Coronary artery (tissue), 2 donors: Measurements from ENCODE around the gene COQ8B.

Experiments
- DNase-seq: peaks from one replicate; pipeline ENCODE4 v3.0.0-alpha.2; 2017; ENCODE audit warnings: low spot score
- H3K27ac ChIP-seq, 2 donors: fragments of 200-600 bp; sonication (generic); one replicate each; pipeline ENCODE4 v1.5.1; 2016 to 2019
- H3K4me3 ChIP-seq: fragments of 200-600 bp; sonication (generic); 2 replicates; pipeline ENCODE4 v1.5.1; 2016; ENCODE audit warnings: mild to moderate bottlenecking, moderate library complexity
- TF ChIP-seq, protein P1 (sequence below): fragments of 200-600 bp; sonication (generic); IDR thresholded peaks from one replicate; pipeline ENCODE4 v1.5.1; 2019; ENCODE audit warnings: antibody characterized with exemption

The COQ8B gene

GRCh38 chr19:40686882-40687524 lies 29.7 kb downstream of the COQ8B start:
- no peak for DNase-seq
- peak overlapping the region; percentile 57 to 96 for H3K27ac ChIP-seq
- TF ChIP-seq, protein P1, sequence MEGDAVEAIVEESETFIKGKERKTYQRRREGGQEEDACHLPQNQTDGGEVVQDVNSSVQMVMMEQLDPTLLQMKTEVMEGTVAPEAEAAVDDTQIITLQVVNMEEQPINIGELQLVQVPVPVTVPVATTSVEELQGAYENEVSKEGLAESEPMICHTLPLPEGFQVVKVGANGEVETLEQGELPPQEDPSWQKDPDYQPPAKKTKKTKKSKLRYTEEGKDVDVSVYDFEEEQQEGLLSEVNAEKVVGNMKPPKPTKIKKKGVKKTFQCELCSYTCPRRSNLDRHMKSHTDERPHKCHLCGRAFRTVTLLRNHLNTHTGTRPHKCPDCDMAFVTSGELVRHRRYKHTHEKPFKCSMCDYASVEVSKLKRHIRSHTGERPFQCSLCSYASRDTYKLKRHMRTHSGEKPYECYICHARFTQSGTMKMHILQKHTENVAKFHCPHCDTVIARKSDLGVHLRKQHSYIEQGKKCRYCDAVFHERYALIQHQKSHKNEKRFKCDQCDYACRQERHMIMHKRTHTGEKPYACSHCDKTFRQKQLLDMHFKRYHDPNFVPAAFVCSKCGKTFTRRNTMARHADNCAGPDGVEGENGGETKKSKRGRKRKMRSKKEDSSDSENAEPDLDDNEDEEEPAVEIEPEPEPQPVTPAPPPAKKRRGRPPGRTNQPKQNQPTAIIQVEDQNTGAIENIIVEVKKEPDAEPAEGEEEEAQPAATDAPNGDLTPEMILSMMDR, result no peak
- H3K4me3 ChIP-seq, result peak overlapping the region; percentile 91

DNA sequence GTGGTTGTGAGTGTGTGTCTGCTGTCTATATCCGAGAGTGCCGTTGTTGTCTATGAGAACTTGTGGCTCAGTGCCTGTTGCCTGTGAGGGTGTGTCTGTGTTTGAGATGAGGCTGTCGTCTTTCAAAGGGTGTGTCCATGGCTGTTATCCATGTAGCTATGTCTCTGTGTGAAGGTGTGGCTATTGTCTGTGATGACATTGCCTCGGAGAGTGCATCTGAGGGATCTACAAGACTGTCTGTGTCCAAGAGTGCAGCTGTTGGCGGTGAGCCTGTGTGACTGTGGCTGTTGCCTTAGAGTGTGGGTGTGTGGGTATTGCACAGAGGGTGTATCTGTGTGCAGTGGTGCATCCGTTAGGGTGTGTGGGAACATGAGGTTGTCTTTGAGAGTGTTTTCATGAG lies 31.1 kb downstream of the COQ8B start:
- Histone ChIP-seq H3K27ac (peak overlapping the region in 1 of 2 donors; percentile 50), H3K4me3 (no peak overlapping the region)
- DNase-seq, result no peak
- TF ChIP-seq, protein P1, result no peak

- DNase-seq, result no peak
- Histone ChIP-seq H3K4me3 (no peak overlapping the region), H3K27ac (peak overlapping the region in 1 of 2 donors; percentile 50)
- TF ChIP-seq, protein P1, result no peak
Observed at GRCh38 chr19:40685016-40685526, 31.6 kb downstream of the COQ8B start.

GRCh38 chr19:40684280-40684679 lies 32.4 kb downstream of the COQ8B start:
- DNase-seq, result no peak
- H3K4me3 ChIP-seq, result no peak overlapping the region
- H3K27ac ChIP-seq, result no peak overlapping the region
- TF ChIP-seq, protein P1, result no peak

GRCh38 chr19:40683437-40683836 lies 33.2 kb downstream of the COQ8B start:
- no peak for DNase-seq
- Histone ChIP-seq H3K4me3 (no peak overlapping the region), H3K27ac (no peak overlapping the region)
- TF ChIP-seq, protein P1, result no peak

DNA sequence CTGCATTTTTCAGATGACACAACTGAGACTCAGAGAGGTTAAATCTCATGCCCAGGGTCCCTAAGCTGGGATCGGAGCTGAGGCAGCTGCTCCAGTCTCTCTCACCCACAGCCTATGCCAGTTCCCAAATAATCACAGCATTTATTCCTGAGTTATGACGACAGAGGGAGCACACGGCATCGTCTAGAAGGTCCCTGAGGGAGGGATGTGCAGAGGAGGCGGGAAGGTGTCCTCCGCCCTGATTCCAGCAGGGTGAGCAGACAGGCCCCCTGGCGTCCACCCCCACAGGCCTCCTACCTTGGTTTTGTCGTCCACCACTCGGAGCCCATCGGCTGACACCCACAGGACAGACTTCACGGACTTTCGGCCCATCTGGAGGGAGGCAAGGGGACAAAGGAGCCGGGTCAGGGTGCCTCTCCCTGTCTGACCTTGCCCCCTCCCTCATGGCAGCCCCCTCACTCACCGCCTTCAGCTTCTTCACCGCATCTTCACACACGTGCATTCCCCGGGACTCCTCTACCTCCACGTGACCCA lies 34.2 kb downstream of the COQ8B start:
- no peak overlapping the region for H3K27ac ChIP-seq
- TF ChIP-seq, protein P1, result no peak
- no peak for DNase-seq
- no peak overlapping the region for H3K4me3 ChIP-seq

GRCh38 chr19:40681039-40681438 lies 35.6 kb downstream of the COQ8B start:
- TF ChIP-seq, protein P1, result no peak
- no peak for DNase-seq
- no peak overlapping the region for H3K27ac ChIP-seq

More at GRCh38 chr19:40681039-40681438, 35.6 kb downstream of the COQ8B start:
- no peak overlapping the region for H3K4me3 ChIP-seq
